Parathyroid adenoma (tissue), 2 donors: Measurements from ENCODE around the gene STXBP6.
A peak's percentile ranks its signal among the peaks of the same experiment; 100 is the strongest.

Source experiments
- H2AFZ ChIP-seq: fragments of 300-600 bp; sonication (generic); one replicate; pipeline ENCODE4 v1.7.0; 2017; ENCODE audit warnings: antibody characterized with exemption, mild to moderate bottlenecking
- H3K27ac ChIP-seq: fragments of 300-600 bp; sonication (generic); one replicate; pipeline ENCODE4 v1.7.0; 2017
- H3K27me3 ChIP-seq: fragments of 300-600 bp; sonication (generic); one replicate; pipeline ENCODE4 v1.7.0; 2017; ENCODE audit warnings: low read length; ENCODE audit not compliant: control insufficient read depth, insufficient read depth
- H3K36me3 ChIP-seq: fragments of 300-600 bp; sonication (generic); one replicate; pipeline ENCODE4 v1.7.0; 2017; ENCODE audit warnings: low read length; ENCODE audit not compliant: control insufficient read depth, insufficient read depth
- H3K4me1 ChIP-seq: fragments of 300-600 bp; sonication (generic); one replicate; pipeline ENCODE4 v1.7.0; 2017; ENCODE audit warnings: control low read depth
- H3K4me2 ChIP-seq: fragments of 300-600 bp; sonication (generic); one replicate; pipeline ENCODE4 v1.7.0; 2017; ENCODE audit warnings: low read length
- H3K4me3 ChIP-seq: fragments of 300-600 bp; sonication (generic); one replicate; pipeline ENCODE4 v1.7.0; 2017; ENCODE audit warnings: low read depth, low read length
- H3K79me2 ChIP-seq: fragments of 300-600 bp; sonication (generic); one replicate; pipeline ENCODE4 v1.7.0; 2017; ENCODE audit warnings: control low read depth
- H3K9ac ChIP-seq: fragments of 300-600 bp; sonication (generic); one replicate; pipeline ENCODE4 v1.7.0; 2017; ENCODE audit warnings: mild to moderate bottlenecking
- H3K9me3 ChIP-seq: fragments of 300-600 bp; sonication (generic); one replicate; pipeline ENCODE4 v1.7.0; 2017; ENCODE audit warnings: low read length; ENCODE audit not compliant: control insufficient read depth
- CTCF ChIP-seq: fragments of 300-600 bp; sonication (generic); IDR thresholded peaks from one replicate; pipeline ENCODE4 v1.7.0; 2017; ENCODE audit warnings: antibody characterized with exemption, mild to moderate bottlenecking
- donor health status: primary hyperparathyroidism.

Gene STXBP6

GRCh38 chr14:24861083-24861630 lies 188.8 kb downstream of the STXBP6 start:
- Histone ChIP-seq H3K27ac (no peak overlapping the region), H3K36me3 (no peaks in the 10 kb centered on the region), H3K9ac (no peak overlapping the region), H3K79me2 (no peaks in the 10 kb centered on the region), H3K4me3 (no peak overlapping the region), H3K9me3 (no peaks in the 10 kb centered on the region), H3K4me1 (no peaks in the 10 kb centered on the region), H2AFZ (peak overlapping the region; percentile 26), H3K27me3 (no peaks in the 10 kb centered on the region), H3K4me2 (no peak overlapping the region)
- no peak for TF ChIP-seq CTCF

- Histone ChIP-seq H3K9me3 (no peaks in the 10 kb centered on the region), H3K27me3 (no peaks in the 10 kb centered on the region), H3K9ac (no peak overlapping the region), H3K4me3 (no peak overlapping the region), H3K4me1 (no peaks in the 10 kb centered on the region), H3K79me2 (no peaks in the 10 kb centered on the region), H2AFZ (no peak overlapping the region), H3K4me2 (no peak overlapping the region), H3K27ac (no peak overlapping the region), H3K36me3 (no peaks in the 10 kb centered on the region)
- TF ChIP-seq CTCF: no peak
Observed at GRCh38 chr14:24859559-24859958, 190.4 kb downstream of the STXBP6 start.

DNA sequence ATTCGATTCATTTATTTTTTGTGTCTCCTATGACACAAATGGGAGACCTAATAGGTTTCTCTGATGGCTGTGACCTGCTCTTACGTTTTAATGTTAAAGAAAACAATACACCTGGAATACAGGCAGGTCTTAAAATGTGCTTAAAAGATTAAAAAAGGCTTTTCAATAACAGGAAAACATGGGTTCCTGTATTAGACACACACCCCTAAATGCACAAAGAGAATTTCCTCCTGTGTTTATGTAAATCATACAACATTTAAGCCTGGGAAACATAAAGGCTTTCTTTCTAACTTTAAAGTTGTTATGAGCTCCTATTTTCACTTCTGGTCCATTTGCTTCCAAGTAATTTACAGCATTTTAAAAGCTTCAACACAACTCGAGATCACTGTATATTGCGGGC lies 191.3 kb downstream of the STXBP6 start:
- Histone ChIP-seq H3K9me3 (no peaks in the 10 kb centered on the region), H3K36me3 (no peaks in the 10 kb centered on the region), H3K4me1 (no peaks in the 10 kb centered on the region), H3K4me3 (no peak overlapping the region), H3K79me2 (no peaks in the 10 kb centered on the region), H3K4me2 (no peak overlapping the region), H3K9ac (no peak overlapping the region), H2AFZ (no peak overlapping the region), H3K27ac (no peak overlapping the region), H3K27me3 (no peaks in the 10 kb centered on the region)
- no peak for TF ChIP-seq CTCF

GRCh38 chr14:24858052-24858451 lies 191.9 kb downstream of the STXBP6 start:
- H3K4me1 ChIP-seq: no peaks in the 10 kb centered on the region
- H3K4me3 ChIP-seq: no peak overlapping the region
- H3K27ac ChIP-seq: no peak overlapping the region
- H3K27me3 ChIP-seq: no peaks in the 10 kb centered on the region
- no peak overlapping the region for H3K9ac ChIP-seq
- no peak overlapping the region for H3K4me2 ChIP-seq
- no peaks in the 10 kb centered on the region for H3K79me2 ChIP-seq
- H3K36me3 ChIP-seq: no peaks in the 10 kb centered on the region
- no peak for TF ChIP-seq CTCF
- H2AFZ ChIP-seq: no peak overlapping the region
- H3K9me3 ChIP-seq: no peaks in the 10 kb centered on the region

DNA sequence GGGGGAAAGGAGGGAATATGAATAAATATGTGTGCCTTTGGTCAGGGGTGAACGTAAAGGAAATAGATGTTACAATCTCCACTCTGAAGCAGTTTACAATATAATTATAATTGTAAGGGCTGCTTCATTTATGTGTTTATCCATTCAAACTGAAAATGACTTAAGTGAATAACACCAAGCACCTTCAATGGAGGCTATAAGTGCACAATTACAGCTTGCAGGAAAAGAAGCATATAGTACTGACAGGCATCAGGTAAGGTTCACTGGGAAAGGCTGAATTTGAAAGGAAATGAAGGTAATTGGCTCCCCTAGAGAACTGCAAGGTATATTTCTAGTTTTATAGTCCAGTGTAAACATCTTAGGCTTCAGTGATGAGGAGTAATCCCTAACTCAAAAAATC lies 192.7 kb downstream of the STXBP6 start:
- no peak overlapping the region for H2AFZ ChIP-seq
- H3K9ac ChIP-seq: no peak overlapping the region
- no peak overlapping the region for H3K4me3 ChIP-seq
- no peak overlapping the region for H3K27ac ChIP-seq
- no peaks in the 10 kb centered on the region for H3K4me1 ChIP-seq
- H3K79me2 ChIP-seq: no peaks in the 10 kb centered on the region
- no peaks in the 10 kb centered on the region for H3K27me3 ChIP-seq
- no peak for TF ChIP-seq CTCF
- H3K36me3 ChIP-seq: no peaks in the 10 kb centered on the region
- H3K9me3 ChIP-seq: no peaks in the 10 kb centered on the region
- H3K4me2 ChIP-seq: no peak overlapping the region
